Trophoblast cell (in vitro differentiated cells and primary cell): Measurements from ENCODE around the gene NFIB.
A peak's percentile ranks its signal among the peaks of the same experiment; 100 is the strongest.

ENCODE experiments used
- DNase-seq, 2 donors: peaks; one replicate each; pipeline ENCODE4 v3.0.0-alpha.2; 2016
- H2AFZ ChIP-seq: 2 replicates; pipeline ENCODE4 v1.6.1; 2013; ENCODE audit warnings: low read length, moderate library complexity, mild to moderate bottlenecking; ENCODE audit not compliant: insufficient read depth, poor library complexity
- H2AK5ac ChIP-seq: 2 replicates; pipeline ENCODE4 v1.6.1; 2013; ENCODE audit warnings: mild to moderate bottlenecking, low read length
- H2BK120ac ChIP-seq: 2 replicates; pipeline ENCODE4 v1.6.1; 2013; ENCODE audit warnings: low read length, mild to moderate bottlenecking, moderate library complexity; ENCODE audit not compliant: insufficient read depth, poor library complexity
- H2BK12ac ChIP-seq: 2 replicates; pipeline ENCODE4 v1.6.1; 2013; ENCODE audit warnings: mild to moderate bottlenecking, low read length, moderate library complexity
- H2BK5ac ChIP-seq: 2 replicates; pipeline ENCODE4 v1.6.1; 2013; ENCODE audit warnings: low read length, low read depth, moderate library complexity, mild to moderate bottlenecking; ENCODE audit not compliant: poor library complexity
- H3K14ac ChIP-seq: 2 replicates; pipeline ENCODE4 v1.6.1; 2013; ENCODE audit warnings: mild to moderate bottlenecking, low read length
- H3K18ac ChIP-seq: 2 replicates; pipeline ENCODE4 v1.6.1; 2013; ENCODE audit warnings: mild to moderate bottlenecking, low read length
- H3K23ac ChIP-seq: 2 replicates; pipeline ENCODE4 v1.6.1; 2013; ENCODE audit warnings: low read length
- H3K27ac ChIP-seq: 2 replicates; pipeline ENCODE4 v1.5.1; 2013; ENCODE audit warnings: low read depth, mild to moderate bottlenecking, inconsistent platforms, low read length, moderate library complexity
- H3K27me3 ChIP-seq: 2 replicates; pipeline ENCODE4 v1.6.1; 2013; ENCODE audit warnings: inconsistent platforms, mild to moderate bottlenecking, low read length, moderate library complexity; ENCODE audit not compliant: insufficient read depth
- H3K36me3 ChIP-seq, 2 experiments: 1 replicate in 1 of 2; 2 replicates in 1 of 2; pipeline ENCODE4 v1.6.1; 2013; ENCODE audit warnings: low read length in 2 of 2, mild to moderate bottlenecking in 2 of 2, moderate library complexity in 1 of 2; ENCODE audit not compliant: insufficient read depth in 2 of 2, control insufficient read depth in 1 of 2
- H3K4ac ChIP-seq: 2 replicates; pipeline ENCODE4 v1.6.1; 2013; ENCODE audit warnings: low read depth, mild to moderate bottlenecking, low read length, moderate library complexity
- H3K4me1 ChIP-seq, 2 experiments: 1 replicate in 1 of 2; 2 replicates in 1 of 2; pipeline ENCODE4 v1.6.1; 2013; ENCODE audit warnings: low read length in 2 of 2, mild to moderate bottlenecking in 2 of 2, moderate library complexity in 1 of 2; ENCODE audit not compliant: insufficient read depth in 2 of 2, control insufficient read depth in 1 of 2
- H3K4me2 ChIP-seq: 2 replicates; pipeline ENCODE4 v1.6.1; 2013; ENCODE audit warnings: inconsistent platforms, mild to moderate bottlenecking, low read length, moderate library complexity
- H3K4me3 ChIP-seq: 2 replicates; pipeline ENCODE4 v1.5.1; 2013; ENCODE audit warnings: mild to moderate bottlenecking, low read depth, low read length, inconsistent platforms
- H3K79me1 ChIP-seq: one replicate; pipeline ENCODE4 v1.6.1; 2013; ENCODE audit warnings: low read length
- H3K79me2 ChIP-seq: 2 replicates; pipeline ENCODE4 v1.6.1; 2013; ENCODE audit warnings: low read length, mild to moderate bottlenecking; ENCODE audit not compliant: control insufficient read depth, insufficient read depth, poor library complexity
- H3K9ac ChIP-seq: 2 replicates; pipeline ENCODE4 v1.6.1; 2013; ENCODE audit warnings: mild to moderate bottlenecking, low read length
- H3K9me3 ChIP-seq: 2 replicates; pipeline ENCODE4 v1.6.1; 2013; ENCODE audit warnings: low read depth, mild to moderate bottlenecking, control low read depth, inconsistent platforms, low read length; ENCODE audit not compliant: insufficient read depth
- H4K12ac ChIP-seq: 2 replicates; pipeline ENCODE4 v1.6.1; 2013; ENCODE audit warnings: low read depth, mild to moderate bottlenecking, low read length, moderate library complexity
- H4K8ac ChIP-seq: 2 replicates; pipeline ENCODE4 v1.6.1; 2013; ENCODE audit warnings: low read depth, mild to moderate bottlenecking, low read length, moderate library complexity
- H4K91ac ChIP-seq: one replicate; pipeline ENCODE4 v1.6.1; 2013; ENCODE audit warnings: low read depth, mild to moderate bottlenecking, low read length, moderate library complexity
- WGBS: extraction: QIAGEN DNeasy Blood & Tissue Kit; methylation state at CpG from one replicate; pipeline ENCODE4 v1.1.7; 2013; ENCODE audit warnings: missing lambda C conversion rate; ENCODE audit not compliant: insufficient read length, insufficient coverage; ENCODE audit errors: extremely low coverage; 5-methylcytosine and 5-hydroxymethylcytosine counted together

Gene NFIB

GRCh38 chr9:14189578-14189977 is 124.4 kb downstream of the NFIB start:
- DNase-seq: peak in 1 of 2 donors; percentile 2
- no peak overlapping the region for H3K4me2 ChIP-seq
- H2BK120ac ChIP-seq: no peak overlapping the region
- no peak overlapping the region for H3K14ac ChIP-seq
- H3K23ac ChIP-seq: no peak overlapping the region
- H4K12ac ChIP-seq: no peak overlapping the region
- no peak overlapping the region for H4K8ac ChIP-seq
- H3K36me3 ChIP-seq: no peaks in the 10 kb centered on the region
- H4K91ac ChIP-seq: no peak overlapping the region
- no peak overlapping the region for H3K4me3 ChIP-seq
- no peaks in the 10 kb centered on the region for H3K9me3 ChIP-seq
- H2BK5ac ChIP-seq: no peak overlapping the region
- no peaks in the 10 kb centered on the region for H3K79me1 ChIP-seq
- H2AK5ac ChIP-seq: no peak overlapping the region
- no peak overlapping the region for H3K9ac ChIP-seq
- H3K4me1 ChIP-seq: no peaks in the 10 kb centered on the region
- H3K79me2 ChIP-seq: no peaks in the 10 kb centered on the region
- no peak overlapping the region for H2AFZ ChIP-seq
- WGBS: no CpG with 5 or more reads among the region's 1 CpG
- H2BK12ac ChIP-seq: no peak overlapping the region
- no peaks in the 10 kb centered on the region for H3K27me3 ChIP-seq
- no peak overlapping the region for H3K18ac ChIP-seq
- H3K4ac ChIP-seq: no peak overlapping the region
- H3K27ac ChIP-seq: no peak overlapping the region

GRCh38 chr9:14189146-14189545 is 124.8 kb downstream of the NFIB start:
- H3K23ac ChIP-seq: no peak overlapping the region
- no peak overlapping the region for H4K12ac ChIP-seq
- no CpG with 5 or more reads among the region's 4 CpGs for WGBS
- no peak overlapping the region for H3K4ac ChIP-seq
- no peak overlapping the region for H4K91ac ChIP-seq
- no peak overlapping the region for H2BK12ac ChIP-seq
- no peaks in the 10 kb centered on the region for H3K79me2 ChIP-seq
- no peaks in the 10 kb centered on the region for H3K79me1 ChIP-seq
- H3K9me3 ChIP-seq: no peaks in the 10 kb centered on the region
- H3K9ac ChIP-seq: no peak overlapping the region
- no peak overlapping the region for H3K18ac ChIP-seq
- H3K27me3 ChIP-seq: no peaks in the 10 kb centered on the region
- no peak overlapping the region for H3K4me2 ChIP-seq
- no peak overlapping the region for H3K14ac ChIP-seq
- no peak overlapping the region for H2BK5ac ChIP-seq
- H3K4me3 ChIP-seq: no peak overlapping the region
- DNase-seq: no peak
- no peaks in the 10 kb centered on the region for H3K4me1 ChIP-seq
- no peak overlapping the region for H2BK120ac ChIP-seq
- no peaks in the 10 kb centered on the region for H3K36me3 ChIP-seq
- no peak overlapping the region for H2AK5ac ChIP-seq
- no peak overlapping the region for H4K8ac ChIP-seq
- no peak overlapping the region for H3K27ac ChIP-seq
- H2AFZ ChIP-seq: no peak overlapping the region

- no peak overlapping the region for H3K4me3 ChIP-seq
- no peak overlapping the region for H3K4ac ChIP-seq
- no peaks in the 10 kb centered on the region for H3K27me3 ChIP-seq
- no peak overlapping the region for H3K23ac ChIP-seq
- no peak overlapping the region for H3K18ac ChIP-seq
- H2BK12ac ChIP-seq: no peak overlapping the region
- no peaks in the 10 kb centered on the region for H3K9me3 ChIP-seq
- no peak overlapping the region for H4K12ac ChIP-seq
- no peak overlapping the region for H2AFZ ChIP-seq
- no peak overlapping the region for H4K8ac ChIP-seq
- no peak overlapping the region for H3K4me2 ChIP-seq
- no peaks in the 10 kb centered on the region for H3K79me1 ChIP-seq
- H3K27ac ChIP-seq: no peak overlapping the region
- no peak for DNase-seq
- no peak overlapping the region for H3K14ac ChIP-seq
- no peak overlapping the region for H2AK5ac ChIP-seq
- no peak overlapping the region for H2BK120ac ChIP-seq
- H4K91ac ChIP-seq: no peak overlapping the region
- H3K9ac ChIP-seq: no peak overlapping the region
- WGBS: no CpG with 5 or more reads among the region's 3 CpGs
- H2BK5ac ChIP-seq: no peak overlapping the region
- no peaks in the 10 kb centered on the region for H3K36me3 ChIP-seq
- H3K79me2 ChIP-seq: no peaks in the 10 kb centered on the region
- no peaks in the 10 kb centered on the region for H3K4me1 ChIP-seq
These were observed 125.4 kb downstream of the NFIB start for GRCh38 chr9:14188538-14188937.

- Histone ChIP-seq H3K18ac (no peak overlapping the region), H3K14ac (no peak overlapping the region), H3K4me3 (no peak overlapping the region), H4K8ac (no peak overlapping the region), H3K4me2 (no peak overlapping the region), H2BK120ac (no peak overlapping the region), H3K9ac (no peak overlapping the region), H3K9me3 (no peaks in the 10 kb centered on the region), H3K36me3 (no peaks in the 10 kb centered on the region), H2BK12ac (no peak overlapping the region), H2AK5ac (no peak overlapping the region), H3K79me2 (no peaks in the 10 kb centered on the region), H3K4me1 (no peaks in the 10 kb centered on the region), H4K12ac (no peak overlapping the region), H3K4ac (no peak overlapping the region), H4K91ac (no peak overlapping the region), H2AFZ (no peak overlapping the region), H3K27me3 (no peaks in the 10 kb centered on the region), H2BK5ac (no peak overlapping the region), H3K23ac (no peak overlapping the region), H3K79me1 (no peaks in the 10 kb centered on the region), H3K27ac (no peak overlapping the region)
- WGBS: no CpG with 5 or more reads among the region's 2 CpGs
- DNase-seq: no peak
These were observed 125.9 kb downstream of the NFIB start for GRCh38 chr9:14188011-14188410.
